ENCODE data around the gene EIF2B2. TPM values are rescaled to one million over a fixed set of nuclear protein-coding genes. Genes with fewer than 3 reads are reported as not detected.
"Not testable (repeated sequence)": the region's sequence is repeated elsewhere in the genome, so short reads cannot be mapped to it uniquely, and the experiment has no call there.

Gene EIF2B2
- total RNA-seq, 1 experiment from 2014 or later, result 50.5 TPM

DNA sequence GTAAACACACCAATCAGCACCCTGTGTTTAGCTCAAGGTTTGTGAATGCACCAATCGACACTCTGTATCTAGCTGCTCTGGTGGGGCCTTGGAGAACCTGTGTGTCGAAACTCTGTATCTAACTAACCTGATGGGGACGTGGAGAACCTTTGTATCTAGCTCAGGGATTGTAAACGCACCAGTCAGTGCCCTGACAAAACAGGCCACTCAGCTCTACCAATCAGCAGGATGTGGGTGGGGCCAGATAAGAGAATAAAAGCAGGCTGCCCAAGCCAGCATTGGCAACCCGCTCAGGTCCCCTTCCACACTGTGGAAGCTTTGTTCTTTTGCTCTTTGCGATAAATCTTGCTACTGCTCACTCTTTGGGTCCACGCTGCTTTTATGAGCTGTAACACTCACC lies 6.9 kb upstream of the EIF2B2 start:
- CTCF ChIA-PET; H3K4me3 Mint-ChIP-seq; H3K9me3 Mint-ChIP-seq; ATAC-seq; POLR2A ChIA-PET; H3K4me1 Mint-ChIP-seq; H3K27me3 Mint-ChIP-seq (ENCODE audit: low read depth); H3K27ac Mint-ChIP-seq; H3K36me3 Mint-ChIP-seq; DNase-seq (ENCODE audit: low spot score): not testable (repeated sequence)
- peak; percentile 31; the same call in 1 of the 2 replicates for TF ChIP-seq NFYB (CRISPR knock-in tag; conservative IDR thresholded peaks at IDR 0.05; ENCODE audit: low read depth)

DNA sequence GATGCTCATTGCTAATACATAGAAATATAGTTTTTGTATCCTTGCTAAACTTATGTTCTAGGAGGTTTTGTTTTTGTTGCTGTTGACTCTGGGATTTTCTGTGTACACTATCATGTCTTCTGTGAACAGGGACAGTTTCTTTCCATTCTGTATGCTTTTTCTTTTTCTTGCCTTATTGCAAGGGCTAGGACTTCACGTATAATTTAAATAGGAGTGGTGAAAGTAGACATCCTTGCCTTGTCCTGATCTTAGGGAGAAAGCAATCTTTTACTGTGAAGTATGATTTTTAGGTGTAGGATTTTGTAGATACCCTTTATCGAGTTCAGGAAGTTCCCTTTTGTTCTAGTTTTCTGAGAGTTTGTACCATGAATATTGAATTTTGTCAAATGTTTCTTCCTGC lies 1.5 kb upstream of the EIF2B2 start:
- POLR2A ChIA-PET, result no interaction called here
- H3K4me1 Mint-ChIP-seq, result peaks cover 13% of the 10 kb centered on the region
- CTCF ChIA-PET, result no interaction called here
- TF ChIP-seq NFE2L1 (CRISPR knock-in tag; IDR thresholded peaks at IDR 0.05) (no peak), FOXP1 (CRISPR knock-in tag; IDR thresholded peaks at IDR 0.05; ENCODE audit: borderline replicate concordance) (no peak), ATF1 (CRISPR knock-in tag; IDR thresholded peaks at IDR 0.05) (no peak), NR2C2 (CRISPR knock-in tag; IDR thresholded peaks at IDR 0.05) (no peak), CBFB (CRISPR knock-in tag; IDR thresholded peaks at IDR 0.05; ENCODE audit: low read depth) (no peak), ELF4 (CRISPR knock-in tag; IDR thresholded peaks at IDR 0.05; ENCODE audit: low read depth) (no peak), ZNF121 (CRISPR knock-in tag; IDR thresholded peaks at IDR 0.05) (no peak)
- TF ChIP-seq, protein P1, sequence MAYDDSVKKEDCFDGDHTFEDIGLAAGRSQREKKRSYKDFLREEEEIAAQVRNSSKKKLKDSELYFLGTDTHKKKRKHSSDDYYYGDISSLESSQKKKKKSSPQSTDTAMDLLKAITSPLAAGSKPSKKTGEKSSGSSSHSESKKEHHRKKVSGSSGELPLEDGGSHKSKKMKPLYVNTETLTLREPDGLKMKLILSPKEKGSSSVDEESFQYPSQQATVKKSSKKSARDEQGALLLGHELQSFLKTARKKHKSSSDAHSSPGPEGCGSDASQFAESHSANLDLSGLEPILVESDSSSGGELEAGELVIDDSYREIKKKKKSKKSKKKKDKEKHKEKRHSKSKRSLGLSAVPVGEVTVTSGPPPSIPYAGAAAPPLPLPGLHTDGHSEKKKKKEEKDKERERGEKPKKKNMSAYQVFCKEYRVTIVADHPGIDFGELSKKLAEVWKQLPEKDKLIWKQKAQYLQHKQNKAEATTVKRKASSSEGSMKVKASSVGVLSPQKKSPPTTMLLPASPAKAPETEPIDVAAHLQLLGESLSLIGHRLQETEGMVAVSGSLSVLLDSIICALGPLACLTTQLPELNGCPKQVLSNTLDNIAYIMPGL (CRISPR knock-in tag; IDR thresholded peaks at IDR 0.05), result no peak
- TF ChIP-seq, protein P2, sequence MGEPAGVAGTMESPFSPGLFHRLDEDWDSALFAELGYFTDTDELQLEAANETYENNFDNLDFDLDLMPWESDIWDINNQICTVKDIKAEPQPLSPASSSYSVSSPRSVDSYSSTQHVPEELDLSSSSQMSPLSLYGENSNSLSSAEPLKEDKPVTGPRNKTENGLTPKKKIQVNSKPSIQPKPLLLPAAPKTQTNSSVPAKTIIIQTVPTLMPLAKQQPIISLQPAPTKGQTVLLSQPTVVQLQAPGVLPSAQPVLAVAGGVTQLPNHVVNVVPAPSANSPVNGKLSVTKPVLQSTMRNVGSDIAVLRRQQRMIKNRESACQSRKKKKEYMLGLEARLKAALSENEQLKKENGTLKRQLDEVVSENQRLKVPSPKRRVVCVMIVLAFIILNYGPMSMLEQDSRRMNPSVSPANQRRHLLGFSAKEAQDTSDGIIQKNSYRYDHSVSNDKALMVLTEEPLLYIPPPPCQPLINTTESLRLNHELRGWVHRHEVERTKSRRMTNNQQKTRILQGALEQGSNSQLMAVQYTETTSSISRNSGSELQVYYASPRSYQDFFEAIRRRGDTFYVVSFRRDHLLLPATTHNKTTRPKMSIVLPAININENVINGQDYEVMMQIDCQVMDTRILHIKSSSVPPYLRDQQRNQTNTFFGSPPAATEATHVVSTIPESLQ (CRISPR knock-in tag; IDR thresholded peaks at IDR 0.05), result no peak
- TF ChIP-seq, protein P3, sequence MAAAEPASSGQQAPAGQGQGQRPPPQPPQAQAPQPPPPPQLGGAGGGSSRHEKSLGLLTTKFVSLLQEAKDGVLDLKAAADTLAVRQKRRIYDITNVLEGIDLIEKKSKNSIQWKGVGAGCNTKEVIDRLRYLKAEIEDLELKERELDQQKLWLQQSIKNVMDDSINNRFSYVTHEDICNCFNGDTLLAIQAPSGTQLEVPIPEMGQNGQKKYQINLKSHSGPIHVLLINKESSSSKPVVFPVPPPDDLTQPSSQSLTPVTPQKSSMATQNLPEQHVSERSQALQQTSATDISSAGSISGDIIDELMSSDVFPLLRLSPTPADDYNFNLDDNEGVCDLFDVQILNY (CRISPR knock-in tag; IDR thresholded peaks at IDR 0.05), result no peak
- TF ChIP-seq, protein P4, sequence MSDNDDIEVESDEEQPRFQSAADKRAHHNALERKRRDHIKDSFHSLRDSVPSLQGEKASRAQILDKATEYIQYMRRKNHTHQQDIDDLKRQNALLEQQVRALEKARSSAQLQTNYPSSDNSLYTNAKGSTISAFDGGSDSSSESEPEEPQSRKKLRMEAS (CRISPR knock-in tag; IDR thresholded peaks at IDR 0.05), result no peak
- TF ChIP-seq, protein P5, sequence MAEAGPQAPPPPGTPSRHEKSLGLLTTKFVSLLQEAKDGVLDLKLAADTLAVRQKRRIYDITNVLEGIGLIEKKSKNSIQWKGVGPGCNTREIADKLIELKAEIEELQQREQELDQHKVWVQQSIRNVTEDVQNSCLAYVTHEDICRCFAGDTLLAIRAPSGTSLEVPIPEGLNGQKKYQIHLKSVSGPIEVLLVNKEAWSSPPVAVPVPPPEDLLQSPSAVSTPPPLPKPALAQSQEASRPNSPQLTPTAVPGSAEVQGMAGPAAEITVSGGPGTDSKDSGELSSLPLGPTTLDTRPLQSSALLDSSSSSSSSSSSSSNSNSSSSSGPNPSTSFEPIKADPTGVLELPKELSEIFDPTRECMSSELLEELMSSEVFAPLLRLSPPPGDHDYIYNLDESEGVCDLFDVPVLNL (CRISPR knock-in tag; IDR thresholded peaks at IDR 0.05; ENCODE audit: borderline replicate concordance, low read depth), result no peak
- TF ChIP-seq, protein P6, sequence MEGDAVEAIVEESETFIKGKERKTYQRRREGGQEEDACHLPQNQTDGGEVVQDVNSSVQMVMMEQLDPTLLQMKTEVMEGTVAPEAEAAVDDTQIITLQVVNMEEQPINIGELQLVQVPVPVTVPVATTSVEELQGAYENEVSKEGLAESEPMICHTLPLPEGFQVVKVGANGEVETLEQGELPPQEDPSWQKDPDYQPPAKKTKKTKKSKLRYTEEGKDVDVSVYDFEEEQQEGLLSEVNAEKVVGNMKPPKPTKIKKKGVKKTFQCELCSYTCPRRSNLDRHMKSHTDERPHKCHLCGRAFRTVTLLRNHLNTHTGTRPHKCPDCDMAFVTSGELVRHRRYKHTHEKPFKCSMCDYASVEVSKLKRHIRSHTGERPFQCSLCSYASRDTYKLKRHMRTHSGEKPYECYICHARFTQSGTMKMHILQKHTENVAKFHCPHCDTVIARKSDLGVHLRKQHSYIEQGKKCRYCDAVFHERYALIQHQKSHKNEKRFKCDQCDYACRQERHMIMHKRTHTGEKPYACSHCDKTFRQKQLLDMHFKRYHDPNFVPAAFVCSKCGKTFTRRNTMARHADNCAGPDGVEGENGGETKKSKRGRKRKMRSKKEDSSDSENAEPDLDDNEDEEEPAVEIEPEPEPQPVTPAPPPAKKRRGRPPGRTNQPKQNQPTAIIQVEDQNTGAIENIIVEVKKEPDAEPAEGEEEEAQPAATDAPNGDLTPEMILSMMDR (IDR thresholded peaks at IDR 0.05), result no peak
- peak overlapping the region; percentile 90 for H3K4me3 Mint-ChIP-seq
- H3K9me3 Mint-ChIP-seq, result peaks cover 4% of the 10 kb centered on the region
- peaks cover 15% of the 10 kb centered on the region for H3K36me3 Mint-ChIP-seq
- DNase-seq (ENCODE audit: low spot score) (no peak), ATAC-seq (no peak)
- H3K27ac Mint-ChIP-seq, result no peak overlapping the region
- H3K27me3 Mint-ChIP-seq (ENCODE audit: low read depth), result no peaks in the 10 kb centered on the region

DNA sequence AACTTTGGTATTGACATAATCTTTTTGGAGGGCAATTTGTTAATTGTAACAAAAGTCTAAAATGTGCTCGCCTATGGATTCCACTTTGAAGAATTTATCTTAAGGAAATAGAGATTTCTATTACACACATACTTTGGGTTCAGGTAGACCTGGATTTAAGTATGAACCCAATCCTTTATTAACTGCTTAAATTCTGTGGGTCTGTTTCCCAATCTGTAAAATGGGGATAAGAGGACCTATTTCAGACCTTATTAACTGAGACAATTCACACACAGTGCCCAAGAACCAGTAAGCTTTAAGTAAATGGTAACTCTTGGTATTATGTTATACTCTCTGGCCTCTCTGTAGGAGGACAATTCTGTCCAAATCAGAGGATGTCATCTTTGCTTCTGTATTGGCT lies 822 bp upstream of the EIF2B2 start:
- H3K9me3 Mint-ChIP-seq, result peaks cover 4% of the 10 kb centered on the region
- peaks cover 13% of the 10 kb centered on the region for H3K4me1 Mint-ChIP-seq
- no peak for DNase-seq (ENCODE audit: low spot score)
- H3K36me3 Mint-ChIP-seq, result peaks cover 21% of the 10 kb centered on the region
- ChIA-PET POLR2A (interaction anchor here (1.0 kb wide), 2 partner anchors 21 to 28 kb away, joined by 3 to 8 read pairs; no protein-coding TSS in a partner anchor), CTCF (interaction anchor here (1.0 to 3.2 kb wide), 6 partner anchors 47 to 141 kb away, joined by 3 to 22 read pairs (median 4); partner anchors contain the start of genes PGF and RPS6KL1)
- peak overlapping the region; percentile 37; the same call in 1 of the 2 replicates for H3K27ac Mint-ChIP-seq
- H3K27me3 Mint-ChIP-seq (ENCODE audit: low read depth), result no peaks in the 10 kb centered on the region
- ATAC-seq, result no peak
- H3K4me3 Mint-ChIP-seq, result peak overlapping the region; percentile 90
- TF ChIP-seq, protein P7, sequence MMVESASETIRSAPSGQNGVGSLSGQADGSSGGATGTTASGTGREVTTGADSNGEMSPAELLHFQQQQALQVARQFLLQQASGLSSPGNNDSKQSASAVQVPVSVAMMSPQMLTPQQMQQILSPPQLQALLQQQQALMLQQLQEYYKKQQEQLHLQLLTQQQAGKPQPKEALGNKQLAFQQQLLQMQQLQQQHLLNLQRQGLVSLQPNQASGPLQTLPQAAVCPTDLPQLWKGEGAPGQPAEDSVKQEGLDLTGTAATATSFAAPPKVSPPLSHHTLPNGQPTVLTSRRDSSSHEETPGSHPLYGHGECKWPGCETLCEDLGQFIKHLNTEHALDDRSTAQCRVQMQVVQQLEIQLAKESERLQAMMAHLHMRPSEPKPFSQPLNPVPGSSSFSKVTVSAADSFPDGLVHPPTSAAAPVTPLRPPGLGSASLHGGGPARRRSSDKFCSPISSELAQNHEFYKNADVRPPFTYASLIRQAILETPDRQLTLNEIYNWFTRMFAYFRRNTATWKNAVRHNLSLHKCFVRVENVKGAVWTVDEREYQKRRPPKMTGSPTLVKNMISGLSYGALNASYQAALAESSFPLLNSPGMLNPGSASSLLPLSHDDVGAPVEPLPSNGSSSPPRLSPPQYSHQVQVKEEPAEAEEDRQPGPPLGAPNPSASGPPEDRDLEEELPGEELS (CRISPR knock-in tag; IDR thresholded peaks at IDR 0.05), result no peak
- TF ChIP-seq NFE2L1 (CRISPR knock-in tag; IDR thresholded peaks at IDR 0.05) (no peak), RELA (CRISPR knock-in tag; IDR thresholded peaks at IDR 0.05; ENCODE audit: borderline replicate concordance) (no peak), RORB (CRISPR knock-in tag; IDR thresholded peaks at IDR 0.05) (no peak), ATF1 (CRISPR knock-in tag; IDR thresholded peaks at IDR 0.05) (no peak), ZNF138 (CRISPR knock-in tag; conservative IDR thresholded peaks at IDR 0.05) (no peak), ZNF423 (CRISPR knock-in tag; IDR thresholded peaks at IDR 0.05) (no peak), ESRRA (CRISPR knock-in tag; IDR thresholded peaks at IDR 0.05; ENCODE audit: borderline replicate concordance) (no peak)
- TF ChIP-seq, protein P1 (CRISPR knock-in tag; IDR thresholded peaks at IDR 0.05), result no peak

All from WTC11 (cell line).